EL (cell line): ENCODE results near the gene LRRN4.

Experiments used
- DNase-seq: peaks from one replicate; pipeline ENCODE4 v3.0.0-alpha.2; 2016

The LRRN4 gene

DNA sequence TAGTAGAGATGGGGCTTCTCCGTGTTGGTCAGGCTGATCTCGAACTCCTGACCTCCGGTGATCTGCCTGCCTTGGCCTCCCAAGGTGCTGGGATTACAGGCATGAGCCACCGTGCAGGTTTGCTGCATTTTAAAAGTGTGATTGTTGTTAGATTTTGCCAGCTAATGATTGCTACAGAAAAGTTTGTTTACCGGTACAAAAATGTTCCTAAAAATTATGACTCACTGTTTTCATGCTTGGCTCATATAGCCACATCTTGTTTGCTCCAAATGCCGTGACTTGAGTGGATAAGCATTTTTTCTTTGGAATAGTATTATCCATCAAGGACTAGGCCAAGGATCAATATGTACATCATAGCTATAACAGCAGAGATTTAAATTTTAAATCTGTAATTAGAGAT lies 24.3 kb downstream of the LRRN4 start:
- DNase-seq: no peak

GRCh38 chr20:6028818-6029217 lies 25.0 kb downstream of the LRRN4 start:
- DNase-seq: no peak

- DNase-seq: peak; percentile 27
Observed at GRCh38 chr20:6026051-6026450, 27.8 kb downstream of the LRRN4 start.

- no peak for DNase-seq
Observed at GRCh38 chr20:6024768-6025167, 29.1 kb downstream of the LRRN4 start.

GRCh38 chr20:6017880-6018279 lies 36.0 kb downstream of the LRRN4 start:
- DNase-seq: no peak

- no peak for DNase-seq
Observed at GRCh38 chr20:6017467-6017866, 36.4 kb downstream of the LRRN4 start.

DNA sequence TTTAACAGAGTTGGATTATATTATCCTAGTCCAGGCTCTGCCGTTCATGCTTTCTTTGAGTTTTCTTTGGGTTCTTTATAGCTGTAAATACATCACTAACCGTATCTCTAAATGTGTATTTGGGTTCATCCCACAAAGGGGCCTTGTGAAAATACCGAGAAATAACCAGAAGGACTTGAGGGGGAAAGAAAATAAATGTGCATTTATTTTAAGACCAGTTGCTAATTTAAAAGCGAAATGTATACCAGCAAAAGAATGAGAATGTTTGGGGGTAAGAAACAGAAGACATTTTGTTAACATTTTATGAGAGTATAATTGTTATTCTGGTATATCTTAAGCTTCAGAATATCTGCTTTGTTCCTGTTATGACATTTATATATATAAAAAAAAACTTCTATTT lies 38.9 kb downstream of the LRRN4 start:
- DNase-seq: no peak

- no peak for DNase-seq
Observed at GRCh38 chr20:6014017-6014416, 39.8 kb downstream of the LRRN4 start.

DNA sequence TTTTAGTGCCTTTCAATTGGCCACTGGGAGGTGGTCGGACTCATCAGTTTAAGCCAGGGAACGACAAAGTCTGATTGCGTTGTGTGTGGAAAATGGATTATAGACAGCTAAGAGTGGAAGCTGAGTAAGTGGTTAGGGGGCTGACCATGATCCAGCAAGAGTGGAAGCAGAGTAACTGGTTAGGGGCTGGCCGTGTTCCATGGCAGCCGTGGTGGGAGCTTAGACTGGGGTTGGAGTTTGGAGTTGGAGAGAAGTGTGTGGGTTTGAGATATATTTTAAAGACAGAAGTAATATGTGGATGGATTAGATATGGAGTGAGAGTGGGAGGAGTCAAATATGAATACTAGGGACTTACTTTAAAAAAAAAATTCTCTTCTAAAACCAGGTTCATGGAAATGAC lies 41.7 kb downstream of the LRRN4 start:
- no peak for DNase-seq

- peak; percentile 85 for DNase-seq
Observed at GRCh38 chr20:6008254-6008653, 45.6 kb downstream of the LRRN4 start.

GRCh38 chr20:6007529-6008103 lies 46.2 kb downstream of the LRRN4 start:
- no peak for DNase-seq

GRCh38 chr20:6007094-6007528 lies 46.7 kb downstream of the LRRN4 start:
- DNase-seq: peak; percentile 18

- peak; percentile 10 for DNase-seq
Observed at GRCh38 chr20:6006603-6006949, 47.3 kb downstream of the LRRN4 start.

- DNase-seq: no peak
Observed at GRCh38 chr20:6000871-6001270, 53.0 kb downstream of the LRRN4 start.

- no peak for DNase-seq
Observed at GRCh38 chr20:5999783-6000182, 54.1 kb downstream of the LRRN4 start.

GRCh38 chr20:5996765-5997164 lies 57.1 kb downstream of the LRRN4 start:
- no peak for DNase-seq

DNA sequence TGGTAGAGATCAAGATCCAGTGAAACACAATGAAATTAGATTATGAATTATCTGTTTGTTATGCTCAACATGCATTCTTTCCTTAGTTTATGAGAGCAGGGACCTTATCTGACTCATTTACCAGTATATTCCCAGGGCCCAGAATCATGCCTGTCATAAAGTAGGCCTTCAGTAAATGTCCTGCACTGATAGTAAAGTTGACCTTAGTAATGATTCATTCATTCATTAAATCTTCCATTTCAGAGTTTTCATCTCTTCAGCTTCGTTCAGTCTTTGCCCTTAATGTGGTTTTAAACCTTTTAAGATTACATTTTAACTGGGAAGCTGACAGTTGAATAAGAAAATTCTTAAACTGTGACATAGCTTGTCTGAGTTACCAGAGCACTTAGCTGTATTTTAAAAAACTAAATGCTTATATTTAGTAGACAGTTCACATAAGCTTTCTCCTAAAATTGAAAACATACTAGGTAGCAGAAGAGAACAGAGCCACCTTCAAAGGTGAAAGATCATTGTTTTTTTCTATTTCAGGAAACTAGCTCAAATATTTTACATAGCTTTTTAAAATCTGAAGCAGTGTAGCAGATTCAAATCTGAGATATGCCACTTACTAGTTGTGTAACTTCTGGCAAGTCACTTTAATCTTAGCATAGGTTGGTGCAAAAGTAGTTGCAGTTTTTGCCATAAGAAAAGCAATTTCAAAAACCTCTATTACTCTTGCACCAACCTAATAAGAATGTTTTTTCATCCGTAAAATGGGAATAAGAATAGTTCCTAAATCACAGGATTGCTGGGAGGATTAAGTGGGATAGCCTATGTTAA lies 62.0 kb downstream of the LRRN4 start:
- DNase-seq: peak; percentile 81

DNA sequence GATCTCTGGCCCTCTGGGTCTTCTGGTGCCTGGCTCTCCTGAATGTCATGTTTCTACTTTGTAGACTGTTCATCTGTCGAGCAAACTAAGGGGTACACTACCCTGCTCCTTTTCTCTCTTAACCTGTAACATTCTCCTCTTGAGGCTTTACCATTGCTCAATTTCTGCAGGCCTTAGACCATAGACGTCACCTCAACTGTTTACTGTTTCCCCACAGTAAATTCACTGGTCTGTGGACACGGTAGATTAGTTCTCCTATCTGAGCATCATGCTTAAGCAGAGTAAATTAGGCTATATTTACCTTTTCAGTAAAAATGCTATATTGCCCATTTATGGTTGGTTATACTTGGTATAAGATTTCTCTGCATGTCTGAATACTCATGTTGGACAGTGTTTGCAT lies 62.9 kb downstream of the LRRN4 start:
- no peak for DNase-seq
